Mesothelial cell of epicardium (in vitro differentiated cells): ENCODE measurements around the gene USP12. TPM values are rescaled to one million over a fixed set of nuclear protein-coding genes. Genes with fewer than 3 reads are reported as not detected.

Source experiments
- DNase-seq, 2 experiments: peaks; one replicate each; pipeline ENCODE4 v3.0.0; 2021; ENCODE audit warnings: low spot score in 2 of 2; ENCODE audit not compliant: unreplicated experiment in 2 of 2
- H3K27ac Mint-ChIP-seq: 2 replicates; pipeline ENCODE4 v1.8.0; 2021; ENCODE audit warnings: mixed read lengths
- H3K27me3 Mint-ChIP-seq: 2 replicates; pipeline ENCODE4 v1.8.0; 2021; ENCODE audit warnings: low read depth, mixed read lengths
- H3K36me3 Mint-ChIP-seq: 2 replicates; pipeline ENCODE4 v1.8.0; 2021; ENCODE audit warnings: mixed read lengths
- H3K4me1 Mint-ChIP-seq: 2 replicates; pipeline ENCODE4 v1.8.0; 2021; ENCODE audit warnings: mixed read lengths
- H3K4me3 Mint-ChIP-seq: 2 replicates; pipeline ENCODE4 v1.8.0; 2021; ENCODE audit warnings: mild to moderate bottlenecking, moderate library complexity, mixed read lengths
- H3K9me3 Mint-ChIP-seq: 2 replicates; pipeline ENCODE4 v1.8.0; 2021; ENCODE audit warnings: mixed read lengths
- total RNA-seq: library from RNA; stranded (reverse); gene quantifications from 3 replicates; pipeline ENCODE4 v1.2.1, GENCODE V29; 2021
- TF ChIP-seq, protein P1 (sequence below): fragments of 200-600 bp; sonication (generic); IDR thresholded peaks from one replicate; pipeline ENCODE4 v1.5.0; 2021; ENCODE audit warnings: antibody characterized with exemption; ENCODE audit not compliant: unreplicated experiment

The USP12 gene
- total RNA-seq, 1 donor from 2014 or later, result 22.3 TPM

DNA sequence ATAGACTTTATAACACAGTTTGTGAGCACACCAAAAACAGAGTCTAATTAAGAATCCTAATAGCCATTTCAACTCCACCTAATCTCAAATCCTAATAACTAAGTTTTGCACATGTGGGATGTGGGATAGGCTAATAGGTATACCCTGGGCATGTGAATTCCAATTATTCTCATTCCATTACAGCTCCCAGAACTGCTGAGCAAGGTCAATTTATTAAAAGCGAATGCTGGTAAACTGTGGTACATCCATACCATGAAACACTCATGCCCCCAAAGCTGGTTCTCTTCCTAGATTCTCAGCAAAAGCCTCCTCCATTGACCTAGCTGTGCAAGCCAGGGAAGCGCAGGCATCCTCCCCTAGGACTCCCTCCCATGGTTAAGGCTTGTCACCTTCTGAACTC is 113.8 kb downstream of the USP12 start:
- no peaks in the 10 kb centered on the region for H3K36me3 Mint-ChIP-seq
- no peaks in the 10 kb centered on the region for H3K9me3 Mint-ChIP-seq
- no peak overlapping the region for H3K4me3 Mint-ChIP-seq
- DNase-seq, result no peak
- H3K27ac Mint-ChIP-seq, result no peak overlapping the region
- TF ChIP-seq, protein P1, sequence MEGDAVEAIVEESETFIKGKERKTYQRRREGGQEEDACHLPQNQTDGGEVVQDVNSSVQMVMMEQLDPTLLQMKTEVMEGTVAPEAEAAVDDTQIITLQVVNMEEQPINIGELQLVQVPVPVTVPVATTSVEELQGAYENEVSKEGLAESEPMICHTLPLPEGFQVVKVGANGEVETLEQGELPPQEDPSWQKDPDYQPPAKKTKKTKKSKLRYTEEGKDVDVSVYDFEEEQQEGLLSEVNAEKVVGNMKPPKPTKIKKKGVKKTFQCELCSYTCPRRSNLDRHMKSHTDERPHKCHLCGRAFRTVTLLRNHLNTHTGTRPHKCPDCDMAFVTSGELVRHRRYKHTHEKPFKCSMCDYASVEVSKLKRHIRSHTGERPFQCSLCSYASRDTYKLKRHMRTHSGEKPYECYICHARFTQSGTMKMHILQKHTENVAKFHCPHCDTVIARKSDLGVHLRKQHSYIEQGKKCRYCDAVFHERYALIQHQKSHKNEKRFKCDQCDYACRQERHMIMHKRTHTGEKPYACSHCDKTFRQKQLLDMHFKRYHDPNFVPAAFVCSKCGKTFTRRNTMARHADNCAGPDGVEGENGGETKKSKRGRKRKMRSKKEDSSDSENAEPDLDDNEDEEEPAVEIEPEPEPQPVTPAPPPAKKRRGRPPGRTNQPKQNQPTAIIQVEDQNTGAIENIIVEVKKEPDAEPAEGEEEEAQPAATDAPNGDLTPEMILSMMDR, result no peak
- no peaks in the 10 kb centered on the region for H3K27me3 Mint-ChIP-seq
- H3K4me1 Mint-ChIP-seq, result peaks cover 19% of the 10 kb centered on the region

DNA sequence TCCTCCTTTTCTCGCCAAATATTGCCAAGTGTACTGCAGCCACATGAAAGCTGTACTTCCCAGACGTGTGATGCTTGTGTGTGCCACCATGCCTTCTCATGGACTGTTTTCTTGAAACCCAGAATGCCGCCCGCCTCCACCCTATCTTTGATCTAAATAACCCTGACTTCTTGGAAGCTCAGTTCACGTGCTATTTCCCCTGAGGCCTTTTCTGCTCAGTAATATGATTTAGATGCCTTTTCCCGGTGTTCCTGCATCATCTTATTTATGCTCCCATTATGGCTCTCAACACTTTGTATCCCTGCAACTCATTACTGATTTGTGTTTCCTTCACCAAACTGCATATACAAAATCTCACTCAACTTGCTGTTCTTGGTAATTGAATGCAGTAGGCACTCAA is 116.1 kb downstream of the USP12 start:
- peaks cover 1% of the 10 kb centered on the region for H3K36me3 Mint-ChIP-seq
- no peak overlapping the region for H3K4me3 Mint-ChIP-seq
- peaks cover 3% of the 10 kb centered on the region for H3K9me3 Mint-ChIP-seq
- H3K27ac Mint-ChIP-seq, result no peak overlapping the region
- DNase-seq, result no peak
- peaks cover 19% of the 10 kb centered on the region for H3K4me1 Mint-ChIP-seq
- no peaks in the 10 kb centered on the region for H3K27me3 Mint-ChIP-seq
- TF ChIP-seq, protein P1, result no peak

DNA sequence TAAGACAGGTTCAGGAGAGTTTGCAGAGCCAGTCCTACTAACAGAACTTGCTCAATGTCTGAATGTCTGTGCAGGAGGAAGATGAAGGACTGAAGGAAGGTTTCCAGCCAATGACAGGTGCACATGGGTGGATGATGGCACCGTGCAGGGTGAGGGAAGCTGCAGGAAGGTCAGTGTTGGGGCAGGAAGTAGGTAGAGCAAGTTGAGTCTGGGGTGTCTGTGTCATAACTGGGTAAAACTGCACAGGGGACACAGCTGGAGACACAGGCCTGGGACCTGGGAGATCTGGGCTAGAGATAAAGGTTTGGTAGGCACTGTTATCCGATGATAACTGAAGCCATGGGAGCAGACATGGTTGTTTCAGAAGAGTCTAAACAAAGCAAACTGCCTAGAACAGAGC is 116.9 kb downstream of the USP12 start:
- peaks cover 19% of the 10 kb centered on the region for H3K4me1 Mint-ChIP-seq
- no peak overlapping the region for H3K4me3 Mint-ChIP-seq
- TF ChIP-seq, protein P1, result no peak
- peaks cover 6% of the 10 kb centered on the region for H3K9me3 Mint-ChIP-seq
- no peak for DNase-seq
- H3K27me3 Mint-ChIP-seq, result no peaks in the 10 kb centered on the region
- H3K36me3 Mint-ChIP-seq, result peaks cover 1% of the 10 kb centered on the region
- no peak overlapping the region for H3K27ac Mint-ChIP-seq

DNA sequence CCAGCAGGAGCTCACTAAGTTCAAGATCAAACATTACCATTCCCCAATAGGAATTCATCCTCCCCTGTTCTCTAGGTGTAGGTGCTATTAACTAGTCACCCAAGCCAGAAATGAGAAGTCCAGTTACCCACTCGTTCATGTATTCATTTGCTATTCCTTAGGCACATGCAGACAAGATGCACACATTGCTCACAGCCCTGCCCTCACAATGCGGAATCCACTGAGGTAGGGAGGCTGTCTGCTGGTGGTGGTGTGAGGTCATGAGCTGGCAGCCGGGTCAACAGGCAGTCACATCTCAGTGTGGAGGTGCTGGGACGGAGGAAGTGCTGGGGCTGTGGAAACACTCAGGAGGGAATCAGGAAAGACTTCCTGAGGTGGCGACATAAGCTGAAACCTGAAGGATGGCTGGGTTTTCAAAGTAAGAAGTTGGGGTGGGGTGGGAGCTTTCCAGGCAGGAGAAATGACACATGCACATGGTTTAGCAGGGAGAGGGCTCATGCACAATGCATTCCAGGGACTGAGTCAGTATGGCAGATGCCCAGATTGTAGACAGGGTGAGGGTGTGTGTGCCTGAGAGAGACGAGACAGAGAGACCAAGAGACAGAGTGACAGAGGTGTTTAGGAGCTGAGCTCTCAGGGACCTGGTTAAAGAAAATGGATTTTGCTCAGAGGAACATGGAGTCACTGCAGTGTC is 117.6 kb downstream of the USP12 start:
- Mint-ChIP-seq H3K27ac (no peak overlapping the region), H3K36me3 (peaks cover 1% of the 10 kb centered on the region), H3K9me3 (peaks cover 6% of the 10 kb centered on the region)

DNA sequence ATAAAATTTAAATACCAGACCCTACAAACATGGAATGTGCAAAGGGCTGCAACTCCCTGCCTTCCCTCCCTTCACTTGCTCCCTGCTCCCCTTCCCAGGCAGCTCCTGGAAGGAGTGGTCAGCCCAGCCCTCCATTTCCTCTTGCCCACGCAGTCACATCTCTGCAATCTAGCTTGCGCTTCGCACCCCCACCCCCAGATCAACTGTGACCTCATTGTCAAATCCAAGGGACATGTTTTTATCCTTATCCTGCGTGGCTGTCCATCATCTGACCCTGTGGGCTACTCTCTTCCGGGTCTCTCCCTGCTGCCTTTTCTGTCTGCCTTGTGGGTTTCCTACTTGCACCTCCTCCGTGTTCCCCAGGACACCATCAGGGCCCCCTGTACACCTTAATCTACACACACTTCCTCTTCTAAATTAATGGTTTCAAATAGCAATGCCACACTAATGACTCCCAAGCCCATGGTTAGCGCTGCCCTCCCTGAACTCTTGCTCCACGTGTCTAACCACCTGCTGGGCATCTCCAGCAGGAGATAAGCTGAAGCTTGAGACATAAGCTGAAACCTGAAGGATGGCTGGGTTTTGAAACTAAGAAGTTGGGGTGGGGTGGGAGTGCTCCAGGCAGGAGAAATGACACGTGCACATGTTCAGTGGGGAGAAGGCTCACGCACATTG is 118.3 kb downstream of the USP12 start:
- no peak for DNase-seq
- Mint-ChIP-seq H3K36me3 (peaks cover 1% of the 10 kb centered on the region), H3K27me3 (no peaks in the 10 kb centered on the region), H3K4me3 (no peak overlapping the region), H3K9me3 (peaks cover 6% of the 10 kb centered on the region), H3K27ac (no peak overlapping the region), H3K4me1 (peaks cover 19% of the 10 kb centered on the region)
- TF ChIP-seq, protein P1, result no peak

More for the DNA sequence above, 117.6 kb downstream of the USP12 start:
- Mint-ChIP-seq H3K4me3 (no peak overlapping the region), H3K27me3 (no peaks in the 10 kb centered on the region), H3K4me1 (peaks cover 19% of the 10 kb centered on the region)
- no peak for DNase-seq
- TF ChIP-seq, protein P1, result no peak
